ENCODE results near the gene AEN.

The AEN gene

DNA sequence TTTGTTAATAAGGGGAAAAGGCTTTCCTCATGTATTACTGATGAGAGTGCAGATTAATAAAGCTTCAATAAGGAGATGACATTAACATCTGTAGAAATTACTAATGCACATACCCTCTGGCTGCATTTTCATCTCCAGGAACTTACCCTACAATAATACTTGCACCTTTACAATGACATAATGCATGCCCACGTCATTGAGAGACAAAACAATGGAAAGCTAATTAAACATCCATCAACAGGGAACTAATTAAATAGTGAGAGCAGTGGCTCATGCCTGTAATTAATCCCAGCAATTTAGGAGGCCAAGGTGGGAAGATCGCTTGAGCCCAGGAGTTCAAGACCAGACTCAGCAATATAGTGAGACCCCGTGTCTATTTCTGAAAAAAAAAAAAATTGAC lies 41.8 kb upstream of the AEN start:
- no peak for TF ChIP-seq TAF1 (IDR thresholded peaks at IDR 0.05; ENCODE audit: borderline replicate concordance, insufficient read depth, low read length)
- TF ChIP-seq FOXP2 (optimal IDR thresholded peaks at IDR 0.05; ENCODE audit: borderline replicate concordance, extremely low read depth, extremely low read length, insufficient read depth), result no peak
- TF ChIP-seq, protein P1, sequence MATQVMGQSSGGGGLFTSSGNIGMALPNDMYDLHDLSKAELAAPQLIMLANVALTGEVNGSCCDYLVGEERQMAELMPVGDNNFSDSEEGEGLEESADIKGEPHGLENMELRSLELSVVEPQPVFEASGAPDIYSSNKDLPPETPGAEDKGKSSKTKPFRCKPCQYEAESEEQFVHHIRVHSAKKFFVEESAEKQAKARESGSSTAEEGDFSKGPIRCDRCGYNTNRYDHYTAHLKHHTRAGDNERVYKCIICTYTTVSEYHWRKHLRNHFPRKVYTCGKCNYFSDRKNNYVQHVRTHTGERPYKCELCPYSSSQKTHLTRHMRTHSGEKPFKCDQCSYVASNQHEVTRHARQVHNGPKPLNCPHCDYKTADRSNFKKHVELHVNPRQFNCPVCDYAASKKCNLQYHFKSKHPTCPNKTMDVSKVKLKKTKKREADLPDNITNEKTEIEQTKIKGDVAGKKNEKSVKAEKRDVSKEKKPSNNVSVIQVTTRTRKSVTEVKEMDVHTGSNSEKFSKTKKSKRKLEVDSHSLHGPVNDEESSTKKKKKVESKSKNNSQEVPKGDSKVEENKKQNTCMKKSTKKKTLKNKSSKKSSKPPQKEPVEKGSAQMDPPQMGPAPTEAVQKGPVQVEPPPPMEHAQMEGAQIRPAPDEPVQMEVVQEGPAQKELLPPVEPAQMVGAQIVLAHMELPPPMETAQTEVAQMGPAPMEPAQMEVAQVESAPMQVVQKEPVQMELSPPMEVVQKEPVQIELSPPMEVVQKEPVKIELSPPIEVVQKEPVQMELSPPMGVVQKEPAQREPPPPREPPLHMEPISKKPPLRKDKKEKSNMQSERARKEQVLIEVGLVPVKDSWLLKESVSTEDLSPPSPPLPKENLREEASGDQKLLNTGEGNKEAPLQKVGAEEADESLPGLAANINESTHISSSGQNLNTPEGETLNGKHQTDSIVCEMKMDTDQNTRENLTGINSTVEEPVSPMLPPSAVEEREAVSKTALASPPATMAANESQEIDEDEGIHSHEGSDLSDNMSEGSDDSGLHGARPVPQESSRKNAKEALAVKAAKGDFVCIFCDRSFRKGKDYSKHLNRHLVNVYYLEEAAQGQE (IDR thresholded peaks at IDR 0.05; ENCODE audit: insufficient read depth in 1 of 2, low read depth in 2 of 2, low read length in 2 of 2), result no peak
- no peak for TF ChIP-seq SIN3A (IDR thresholded peaks at IDR 0.05; ENCODE audit: borderline replicate concordance, insufficient read depth, low read length)
- TF ChIP-seq POLR2AphosphoS5 (IDR thresholded peaks at IDR 0.05; ENCODE audit: low read depth, low read length), result no peak

GRCh38 chr15:88580532-88580931 lies 40.6 kb upstream of the AEN start:
- TF ChIP-seq, protein P1 (IDR thresholded peaks at IDR 0.05; ENCODE audit: insufficient read depth in 1 of 2, low read depth in 2 of 2, low read length in 2 of 2), result no peak
- TF ChIP-seq FOXP2 (optimal IDR thresholded peaks at IDR 0.05; ENCODE audit: borderline replicate concordance, extremely low read depth, extremely low read length, insufficient read depth) (no peak), TAF1 (IDR thresholded peaks at IDR 0.05; ENCODE audit: borderline replicate concordance, insufficient read depth, low read length) (no peak)

- TF ChIP-seq, protein P1 (IDR thresholded peaks at IDR 0.05; ENCODE audit: insufficient read depth in 1 of 2, low read depth in 2 of 2, low read length in 2 of 2), result no peak
- TF ChIP-seq SIN3A (IDR thresholded peaks at IDR 0.05; ENCODE audit: borderline replicate concordance, insufficient read depth, low read length), result no peak
- TF ChIP-seq TAF1 (IDR thresholded peaks at IDR 0.05; ENCODE audit: borderline replicate concordance, insufficient read depth, low read length), result no peak
- no peak for TF ChIP-seq POLR2AphosphoS5 (IDR thresholded peaks at IDR 0.05; ENCODE audit: low read depth, low read length)
- TF ChIP-seq FOXP2 (optimal IDR thresholded peaks at IDR 0.05; ENCODE audit: borderline replicate concordance, extremely low read depth, extremely low read length, insufficient read depth), result no peak
These were observed 34.6 kb upstream of the AEN start for GRCh38 chr15:88586401-88587162.

- TF ChIP-seq, protein P1 (IDR thresholded peaks at IDR 0.05; ENCODE audit: insufficient read depth in 1 of 2, low read depth in 2 of 2, low read length in 2 of 2), result no peak
- TF ChIP-seq TAF1 (IDR thresholded peaks at IDR 0.05; ENCODE audit: borderline replicate concordance, insufficient read depth, low read length), result no peak
- TF ChIP-seq SIN3A (IDR thresholded peaks at IDR 0.05; ENCODE audit: borderline replicate concordance, insufficient read depth, low read length), result no peak
- no peak for TF ChIP-seq POLR2AphosphoS5 (IDR thresholded peaks at IDR 0.05; ENCODE audit: low read depth, low read length)
- no peak for TF ChIP-seq FOXP2 (optimal IDR thresholded peaks at IDR 0.05; ENCODE audit: borderline replicate concordance, extremely low read depth, extremely low read length, insufficient read depth)
These were observed 30.4 kb upstream of the AEN start for GRCh38 chr15:88590759-88591158.

All from PFSK-1 (cell line).